HepG2 (cell line): ENCODE results near the gene ADM. TPM values are rescaled to one million over a fixed set of nuclear protein-coding genes. Genes with fewer than 3 reads are reported as not detected.

Experiments
- ATAC-seq: fragments of 200-7000 bp; cut with Tn5 transposase; 3 replicates; pipeline ENCODE4 v1.9.1; 2020; ENCODE audit warnings: mild to moderate bottlenecking, moderate library complexity
- BruUV-seq: library from RNA; stranded (reverse); fragments of 400-500 nt; replicated peaks from 2 replicates; lab custom pipeline; 2021; lab: Mats Ljungman, UMichigan
- CTCF ChIA-PET: fragments of 300-600 bp; formaldehyde crosslinking; extraction: SDS; loops from one replicate; lab custom pipeline; 2021; ENCODE audit warnings: low total read pairs, inconsistent platforms, low intra/inter-chr PET ratio; lab: Yijun Ruan, JAX
- POLR2A ChIA-PET: fragments of 350-600 bp; sonication (Branson Sonifier 250); formaldehyde crosslinking; loops from one replicate; lab custom pipeline; 2020; ENCODE audit warnings: antibody characterized with exemption, inconsistent platforms; lab: Yijun Ruan, JAX
- DNase-seq: peaks from one replicate; pipeline ENCODE4 v3.0.0-alpha.2; 2015; ENCODE audit warnings: low spot score
- FAIRE-seq: peaks from 3 replicates; lab custom pipeline; 2011; peaks lifted over from hg19 to GRCh38; lab: Jason Lieb, UNC
- H2AFZ ChIP-seq: one replicate; pipeline ENCODE4 v1.6.1; 2011; ENCODE audit warnings: low read length, inconsistent platforms
- H3K27ac ChIP-seq: fragments of 300-600 bp; 3 replicates; pipeline ENCODE4 v1.8.0; 2011; ENCODE audit warnings: mixed run types, mild to moderate bottlenecking, mixed read lengths, low read length, inconsistent platforms; ENCODE audit not compliant: insufficient read depth; ENCODE audit errors: extremely low read length
- H3K27me3 ChIP-seq, 2 experiments: fragments of 200-600 bp in 1 of 2; 2 replicates in 1 of 2; 3 replicates in 1 of 2; pipeline versions ENCODE4 v1.6.0 to v1.8.0; 2011; ENCODE audit warnings: low read length in 2 of 2, mild to moderate bottlenecking in 2 of 2, moderate library complexity in 2 of 2, inconsistent platforms in 1 of 2; ENCODE audit not compliant: insufficient read depth in 2 of 2, control insufficient read depth in 1 of 2
- H3K36me3 ChIP-seq, 2 experiments: fragments of 200-600 bp in 1 of 2; replicated peaks in 1 of 2; 2 replicates in 1 of 2; 3 replicates in 1 of 2; pipeline versions ENCODE4 v1.5.1 to v1.8.0; 2011; ENCODE audit warnings: low read length in 2 of 2, inconsistent platforms in 1 of 2; ENCODE audit not compliant: insufficient read depth in 2 of 2, control insufficient read depth in 1 of 2
- H3K4me1 ChIP-seq: 2 replicates; pipeline ENCODE4 v1.5.1; 2012; ENCODE audit warnings: low read length, inconsistent platforms; ENCODE audit not compliant: insufficient read depth
- H3K4me2 ChIP-seq: 2 replicates; pipeline ENCODE4 v1.6.0; 2011; ENCODE audit warnings: low read depth, low read length, inconsistent platforms
- H3K4me3 ChIP-seq, 3 experiments: fragments of 200-600 bp in 1 of 3; sonication (generic), shearing (Covaris generic) in 1 of 3; replicated peaks in 1 of 3; 2 replicates each; pipeline ENCODE4 v1.5.1; 2011 to 2016; ENCODE audit warnings: low read length in 3 of 3, inconsistent platforms in 2 of 3, low read depth in 2 of 3, mild to moderate bottlenecking in 2 of 3, control low read depth in 1 of 3, mixed read lengths in 1 of 3; ENCODE audit not compliant: insufficient read depth in 1 of 3
- H3K79me2 ChIP-seq: one replicate; pipeline ENCODE4 v1.6.1; 2011; ENCODE audit warnings: low read length, inconsistent platforms; ENCODE audit not compliant: insufficient read depth
- H3K9ac ChIP-seq: 2 replicates; pipeline ENCODE4 v1.6.0; 2011; ENCODE audit warnings: mild to moderate bottlenecking, low read depth, low read length, inconsistent platforms; ENCODE audit not compliant: insufficient read depth
- H3K9me3 ChIP-seq: 2 replicates; pipeline ENCODE4 v1.5.1; 2012; ENCODE audit warnings: mild to moderate bottlenecking, low read length
- H4K20me1 ChIP-seq: 2 replicates; pipeline ENCODE4 v1.6.0; 2011; ENCODE audit warnings: inconsistent platforms, mild to moderate bottlenecking, low read length, moderate library complexity; ENCODE audit not compliant: insufficient read depth
- CEBPZ ChIP-seq: IDR thresholded peaks from 2 replicates; pipeline ENCODE4 v1.6.1; 2012; ENCODE audit warnings: low read length, improper control_type of control experiment
- KDM2A ChIP-seq: sonication (generic); formaldehyde crosslinking; IDR thresholded peaks from 2 replicates; pipeline ENCODE4 v1.4.0; 2020; ENCODE audit warnings: low read depth, missing genetic modification reagents, borderline replicate concordance
- RXRB ChIP-seq: IDR thresholded peaks from 2 replicates; pipeline ENCODE4 v1.6.1; 2016; ENCODE audit warnings: borderline replicate concordance, missing genetic modification reagents, missing compliant biosample characterization
- WGBS: methylation state at CpG from one replicate; pipeline ENCODE4 v1.1.6; 2017; ENCODE audit warnings: low lambda C conversion rate; 5-methylcytosine and 5-hydroxymethylcytosine counted together
- in situ Hi-C: cut with HindIII; loops from 2 replicates; pipeline ENCODE4 v1.10.0; 2017; ENCODE audit warnings: low pct_unique_long_range_greater_than_20kb; ENCODE audit not compliant: extremely low pct_ligation_motif_present
- intact Hi-C: fragments of 100-400 bp; cut with micrococcal nuclease; formaldehyde crosslinking; loops from one replicate; pipeline ENCODE4 v1.10.0; 2022; ENCODE audit not compliant: unreplicated experiment
- polyA plus RNA-seq, 8 experiments: library from polyadenylated mRNA; depleted of rRNA in 3 of 8; stranded (reverse) in 7 of 8; unstranded in 1 of 8; fragments of >200 nt; fragmentation: Illumina TruSeq in 4 of 8; extraction: Trizol in 4 of 8; gene quantifications; 2 replicates each; pipeline versions ENCODE4 v1.2.1 to v1.2.3, GENCODE V29; 2011 to 2016; ENCODE audit warnings: low read depth in 4 of 8, missing spikeins in 1 of 8, mixed read lengths in 1 of 8; ENCODE audit not compliant: insufficient read depth in 1 of 8
- total RNA-seq, 5 experiments: library from RNA; depleted of rRNA; stranded (reverse); fragments of >200 nt; fragmentation: Illumina TruSeq; extraction: Trizol; gene quantifications; 2 replicates each; pipeline ENCODE4 v1.2.3, GENCODE V29; 2016; ENCODE audit warnings: low read depth in 1 of 5

The ADM gene
- total and polyA plus RNA-seq, 2 of the 13 experiments (the other 11 are each of a cell fraction or from before 2014, with no cell fraction given): 10.7 to 26.1 TPM

GRCh38 chr11:10311802-10312201 lies 6.9 kb downstream of the ADM start:
- Histone ChIP-seq H3K9me3 (no peaks in the 10 kb centered on the region), H3K4me3 (no peak overlapping the region), H3K27me3 (no peaks in the 10 kb centered on the region), H4K20me1 (no peaks in the 10 kb centered on the region; the same call in 1 of the 2 replicates), H3K36me3 (no peaks in the 10 kb centered on the region), H2AFZ (no peak overlapping the region), H3K4me2 (no peak overlapping the region), H3K4me1 (peaks cover 49% of the 10 kb centered on the region), H3K79me2 (peaks cover 1% of the 10 kb centered on the region), H3K27ac (no peak overlapping the region), H3K9ac (no peak overlapping the region)
- DNase-seq (no peak), FAIRE-seq (no peak), ATAC-seq (no peak)
- intact Hi-C loops: no loop called here
- no TSS peak for BruUV-seq
- WGBS: 89% methylated on average over 2 of the region's 2 CpGs
- in situ Hi-C loops: no loop called here
- TF ChIP-seq CEBPZ (no peak), KDM2A (CRISPR knock-in tag) (no peak), RXRB (CRISPR knock-in tag) (no peak)
- CTCF ChIA-PET: no interaction called here
- POLR2A ChIA-PET: interaction anchor here (1.8 kb wide), 1 partner anchor 15 kb away, joined by 4 read pairs; no protein-coding TSS in a partner anchor
